K562 (cell line): ENCODE data around the gene IFNA8. TPM values are rescaled to one million over a fixed set of nuclear protein-coding genes. Genes with fewer than 3 reads are reported as not detected.
"Not testable (repeated sequence)": the region's sequence is repeated elsewhere in the genome, so short reads cannot be mapped to it uniquely, and the experiment has no call there.

Source experiments
- ATAC-seq: fragments of 200-7000 bp; cut with Tn5 transposase; 3 replicates; pipeline ENCODE4 v1.9.1; 2020; ENCODE audit warnings: moderate library complexity
- BruUV-seq: library from RNA; stranded (reverse); fragments of 400-500 nt; replicated peaks from 2 replicates; lab custom pipeline; 2021; lab: Mats Ljungman, UMichigan
- CTCF ChIA-PET: fragments of 300-600 bp; formaldehyde crosslinking; extraction: SDS; loops from one replicate; lab custom pipeline; 2021; ENCODE audit warnings: low intra/inter-chr PET ratio; lab: Yijun Ruan, JAX
- POLR2A ChIA-PET: fragments of 300-600, 350-650 bp; sonication (Branson Sonifier 250); formaldehyde crosslinking; extraction: SDS; loops from one replicate; lab custom pipeline; 2021; ENCODE audit warnings: antibody characterized with exemption, inconsistent platforms; lab: Yijun Ruan, JAX
- DNase-seq, 4 experiments: peaks; one replicate each; pipeline versions ENCODE4 v3.0.0 to v3.0.0-alpha.2; 2011 to 2018; ENCODE audit warnings: low spot score in 3 of 4, mixed read lengths in 3 of 4; ENCODE audit errors: extremely low read depth in 1 of 4
- FAIRE-seq: peaks from 2 replicates; lab custom pipeline; 2011; peaks lifted over from hg19 to GRCh38; lab: Jason Lieb, UNC
- H2AFZ ChIP-seq: 2 replicates; pipeline ENCODE4 v1.6.0; 2011; ENCODE audit warnings: low read depth, low read length, control low read depth, inconsistent platforms
- H3K27ac ChIP-seq: fragments of 200-600 bp; 3 replicates; pipeline ENCODE4 v1.8.0; 2011; ENCODE audit warnings: low read depth, mild to moderate bottlenecking, control low read depth, inconsistent platforms, low read length, moderate library complexity, mixed read lengths; ENCODE audit errors: extremely low read depth
- H3K27me3 ChIP-seq, 2 experiments: fragments of 300-600 bp in 1 of 2; 2 replicates in 1 of 2; 3 replicates in 1 of 2; pipeline versions ENCODE4 v1.6.0 to v1.8.0; 2011; ENCODE audit warnings: inconsistent platforms in 2 of 2, low read length in 2 of 2, mild to moderate bottlenecking in 1 of 2, mixed read lengths in 1 of 2, moderate library complexity in 1 of 2; ENCODE audit not compliant: control insufficient read depth in 2 of 2, insufficient read depth in 2 of 2
- H3K36me3 ChIP-seq: fragments of 300-600 bp; 3 replicates; pipeline ENCODE4 v1.8.0; 2011; ENCODE audit warnings: mild to moderate bottlenecking, low read length, inconsistent platforms; ENCODE audit not compliant: control insufficient read depth, insufficient read depth
- H3K4me1 ChIP-seq, 2 experiments: fragments of 200-600 bp in 1 of 2; replicated peaks in 1 of 2; 2 replicates in 1 of 2; 3 replicates in 1 of 2; pipeline versions ENCODE4 v1.5.1 to v1.8.0; 2011; ENCODE audit warnings: inconsistent platforms in 2 of 2, low read length in 2 of 2, mild to moderate bottlenecking in 1 of 2, mixed read lengths in 1 of 2, moderate library complexity in 1 of 2; ENCODE audit not compliant: control insufficient read depth in 2 of 2, insufficient read depth in 2 of 2
- H3K4me2 ChIP-seq: 2 replicates; pipeline ENCODE4 v1.6.1; 2011; ENCODE audit warnings: low read length, control low read depth, inconsistent platforms, mixed read lengths; ENCODE audit not compliant: insufficient read depth
- H3K4me3 ChIP-seq: fragments of 200-600 bp; sonication (generic), shearing (Covaris generic); 2 replicates; pipeline ENCODE4 v1.5.1; 2016; ENCODE audit warnings: control low read depth, inconsistent platforms
- H3K79me2 ChIP-seq: fragments of 200-600 bp; 3 replicates; pipeline ENCODE4 v1.8.0; 2011; ENCODE audit warnings: low read length, inconsistent platforms; ENCODE audit not compliant: control insufficient read depth, insufficient read depth
- H3K9ac ChIP-seq, 2 experiments: 2 replicates each; pipeline versions ENCODE4 v1.6.0 to v1.6.1; 2011; ENCODE audit warnings: low read depth in 2 of 2, low read length in 2 of 2, control low read depth in 1 of 2, inconsistent platforms in 1 of 2, mild to moderate bottlenecking in 1 of 2, mixed read lengths in 1 of 2; ENCODE audit not compliant: insufficient read depth in 1 of 2
- H3K9me1 ChIP-seq: one replicate; pipeline ENCODE4 v1.6.0; 2011; ENCODE audit warnings: inconsistent platforms, mild to moderate bottlenecking, low read length, moderate library complexity; ENCODE audit not compliant: control insufficient read depth, insufficient read depth
- H3K9me3 ChIP-seq: replicated peaks from 2 replicates; pipeline ENCODE4 v1.5.1; 2011; ENCODE audit warnings: low read depth, low read length, inconsistent platforms; ENCODE audit not compliant: control insufficient read depth, insufficient read depth
- H4K20me1 ChIP-seq: replicated peaks from 2 replicates; pipeline ENCODE4 v1.6.1; 2011; ENCODE audit warnings: low read length, inconsistent platforms, mixed read lengths; ENCODE audit not compliant: control insufficient read depth, insufficient read depth
- ETV6 ChIP-seq, 3 experiments: fragments of 150-350 bp in 1 of 3; sonication (generic) in 1 of 3; formaldehyde crosslinking in 1 of 3; IDR thresholded peaks; 2 replicates each; pipeline versions ENCODE4 v1.6.1 to v1.8.0; 2014 to 2022; ENCODE audit warnings: borderline replicate concordance in 2 of 3, low read depth in 2 of 3, antibody characterized with exemption in 1 of 3, low read length in 1 of 3, mild to moderate bottlenecking in 1 of 3, missing genetic modification reagents in 1 of 3
- GATAD2B ChIP-seq: fragments of 450-650 bp; IDR thresholded peaks from 2 replicates; pipeline ENCODE4 v1.6.1; 2017; ENCODE audit warnings: mild to moderate bottlenecking, borderline replicate concordance
- HNRNPL ChIP-seq: fragments of 200-400 bp; formaldehyde crosslinking; IDR thresholded peaks from 2 replicates; pipeline ENCODE4 v1.6.1; 2017; ENCODE audit warnings: low read depth, mild to moderate bottlenecking, low read length
- NR3C1 ChIP-seq: sonication (generic); formaldehyde crosslinking; IDR thresholded peaks from 2 replicates; pipeline ENCODE4 v1.8.1; 2022; ENCODE audit warnings: missing genetic modification reagents
- POLR3A ChIP-seq: IDR thresholded peaks from 2 replicates; pipeline ENCODE4 v1.6.1; 2011; ENCODE audit warnings: borderline replicate concordance, mild to moderate bottlenecking, moderate library complexity; ENCODE audit not compliant: insufficient read length, insufficient read depth; ENCODE audit errors: extremely low read depth
- PREB ChIP-seq: sonication (generic); formaldehyde crosslinking; IDR thresholded peaks from 2 replicates; pipeline ENCODE4 v1.8.1; 2023; ENCODE audit warnings: mild to moderate bottlenecking, missing genetic modification reagents
- SIX5 ChIP-seq, 2 experiments: IDR thresholded peaks; 2 replicates each; pipeline ENCODE4 v1.6.1; 2011; ENCODE audit warnings: low read length in 2 of 2, borderline replicate concordance in 1 of 2, low read depth in 1 of 2, mild to moderate bottlenecking in 1 of 2, moderate library complexity in 1 of 2; ENCODE audit not compliant: insufficient read depth in 1 of 2
- WGBS: fragments of 100-300 bp; shearing (Covaris generic); methylation state at CpG from one replicate; pipeline ENCODE4 v1.1.6; 2016; ENCODE audit warnings: low coverage, mixed read lengths; ENCODE audit not compliant: insufficient coverage; ENCODE audit errors: missing lambda C conversion rate; 5-methylcytosine and 5-hydroxymethylcytosine counted together
- in situ Hi-C: fragments of 300-500 bp; cut with MboI; formaldehyde crosslinking; loops from 4 replicates; pipeline ENCODE4 v1.15.0; 2018; ENCODE audit warnings: inconsistent platforms, mixed read lengths
- intact Hi-C: fragments of 100-400 bp; cut with micrococcal nuclease; formaldehyde crosslinking; loops from 2 replicates; pipeline ENCODE4 v1.14.2; 2022
- polyA plus RNA-seq, 8 experiments: library from polyadenylated mRNA; depleted of rRNA in 4 of 8; stranded (reverse) in 5 of 8; unstranded in 3 of 8; fragments of >200 nt; fragmentation: Nextera tagmentation in 2 of 8; fragmentation: Illumina TruSeq in 1 of 8; extraction: Ambion mirVana in 2 of 8; extraction: Trizol in 1 of 8; gene quantifications; 2 replicates each; pipeline versions ENCODE4 v1.2.1 to v1.2.3, GENCODE V29; 2011 to 2014; ENCODE audit warnings: inconsistent platforms in 1 of 8, missing spikeins in 1 of 8
- total RNA-seq, 7 experiments: library from RNA; depleted of rRNA in 6 of 7; stranded (reverse); fragments of >200 nt in 6 of 7; fragmentation: Illumina TruSeq in 2 of 7; extraction: Trizol in 2 of 7; gene quantifications; 2 replicates each; pipeline versions ENCODE4 v1.2.1 to v1.2.3, GENCODE V29; 2011 to 2021; ENCODE audit warnings: low replicate concordance in 1 of 7
- TF ChIP-seq, protein P1 (sequence below): fragments of 450-650 bp; conservative IDR thresholded peaks from 2 replicates; pipeline ENCODE4 v1.6.1; 2016; ENCODE audit warnings: missing genetic modification characterization, low read depth, mild to moderate bottlenecking, control low read depth, missing compliant biosample characterization
- TF ChIP-seq, protein P2 (sequence below): fragments of 250-450 bp; sonication (Bioruptor Pico); IDR thresholded peaks from 2 replicates; pipeline ENCODE4 v1.5.1; 2021; ENCODE audit warnings: mild to moderate bottlenecking

Gene IFNA8
- total and polyA plus RNA-seq, 9 of the 15 experiments (the other 6 are each of a cell fraction or from before 2014, with no cell fraction given), result not detected

DNA sequence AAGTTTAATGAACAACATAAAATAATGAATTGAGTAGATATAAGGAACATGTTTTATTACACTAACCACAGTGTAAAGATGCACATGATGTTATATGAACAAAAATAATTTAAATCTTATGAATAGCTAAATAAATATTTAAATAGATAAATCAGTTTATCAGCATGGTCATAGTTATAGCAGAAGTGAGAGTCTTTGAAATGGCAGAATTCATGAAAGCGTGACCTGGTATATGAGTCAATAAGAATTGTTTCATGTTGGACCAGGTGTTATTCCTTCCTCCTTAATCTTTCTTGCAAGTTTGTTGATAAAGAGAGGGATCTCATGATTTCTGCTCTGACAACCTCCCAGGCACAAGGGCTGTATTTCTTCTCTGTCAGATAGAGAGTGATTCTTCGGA is 41.7 kb upstream of the IFNA8 start:
- H3K27ac ChIP-seq, ATAC-seq, CTCF ChIA-PET, H3K9me3 ChIP-seq, H2AFZ ChIP-seq, POLR2A ChIA-PET, in situ Hi-C loops, H3K79me2 ChIP-seq, H3K27me3 ChIP-seq, H3K4me3 ChIP-seq, H3K4me2 ChIP-seq, H3K36me3 ChIP-seq, DNase-seq, FAIRE-seq, H3K4me1 ChIP-seq, intact Hi-C loops, H3K9me1 ChIP-seq, BruUV-seq, H3K9ac ChIP-seq, H4K20me1 ChIP-seq: not testable (repeated sequence)
- no CpG with 5 or more reads among the region's 2 CpGs for WGBS

DNA sequence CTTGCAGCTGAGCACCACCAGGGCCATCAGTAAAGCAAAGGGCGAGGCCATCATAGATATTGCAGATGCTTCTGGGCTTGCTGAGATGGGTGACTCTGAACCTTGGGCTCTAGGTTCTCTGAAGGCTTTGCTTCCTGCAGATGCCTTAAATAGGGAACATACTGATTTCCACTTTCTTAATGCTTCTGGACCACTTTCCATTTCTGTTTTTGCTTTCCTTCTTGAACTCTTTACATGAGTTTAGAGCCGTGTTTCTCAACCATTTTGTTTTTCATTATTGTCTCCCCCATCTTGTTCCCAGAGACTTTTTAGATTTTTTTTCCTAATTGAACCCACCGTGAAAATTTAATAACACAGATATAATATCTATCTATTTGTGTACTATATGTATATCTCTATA is 41.0 kb upstream of the IFNA8 start, which contains the start of gene IFNA13:
Gene IFNA13, minus strand, starts transcription at position 101 of the 400 bp plus-strand sequence. Its CDS starts 47 bp downstream, at position 54.
- FAIRE-seq, result no peak
- no TSS peak for BruUV-seq
- H3K27ac ChIP-seq, result no peak within 1 kb of the TSS
- no peaks in the 10 kb centered on the region for H3K36me3 ChIP-seq
- TF ChIP-seq ETV6 (IDR thresholded peaks at IDR 0.05; ENCODE audit: borderline replicate concordance in 1 of 2, low read depth in 2 of 2, low read length in 1 of 2) (no peak), ETV6 (CRISPR knock-in tag; IDR thresholded peaks at IDR 0.05; ENCODE audit: borderline replicate concordance) (no peak), GATAD2B (no peak), SIX5 (IDR thresholded peaks at IDR 0.05; ENCODE audit: borderline replicate concordance in 1 of 2, insufficient read depth in 1 of 2, low read depth in 1 of 2, low read length in 2 of 2) (no peak), POLR3A (no peak), PREB (CRISPR knock-in tag) (no peak), NR3C1 (CRISPR knock-in tag) (no peak), HNRNPL (no peak)
- TF ChIP-seq, protein P1, sequence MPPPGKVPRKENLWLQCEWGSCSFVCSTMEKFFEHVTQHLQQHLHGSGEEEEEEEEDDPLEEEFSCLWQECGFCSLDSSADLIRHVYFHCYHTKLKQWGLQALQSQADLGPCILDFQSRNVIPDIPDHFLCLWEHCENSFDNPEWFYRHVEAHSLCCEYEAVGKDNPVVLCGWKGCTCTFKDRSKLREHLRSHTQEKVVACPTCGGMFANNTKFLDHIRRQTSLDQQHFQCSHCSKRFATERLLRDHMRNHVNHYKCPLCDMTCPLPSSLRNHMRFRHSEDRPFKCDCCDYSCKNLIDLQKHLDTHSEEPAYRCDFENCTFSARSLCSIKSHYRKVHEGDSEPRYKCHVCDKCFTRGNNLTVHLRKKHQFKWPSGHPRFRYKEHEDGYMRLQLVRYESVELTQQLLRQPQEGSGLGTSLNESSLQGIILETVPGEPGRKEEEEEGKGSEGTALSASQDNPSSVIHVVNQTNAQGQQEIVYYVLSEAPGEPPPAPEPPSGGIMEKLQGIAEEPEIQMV (tag), result no peak
- TF ChIP-seq, protein P2, sequence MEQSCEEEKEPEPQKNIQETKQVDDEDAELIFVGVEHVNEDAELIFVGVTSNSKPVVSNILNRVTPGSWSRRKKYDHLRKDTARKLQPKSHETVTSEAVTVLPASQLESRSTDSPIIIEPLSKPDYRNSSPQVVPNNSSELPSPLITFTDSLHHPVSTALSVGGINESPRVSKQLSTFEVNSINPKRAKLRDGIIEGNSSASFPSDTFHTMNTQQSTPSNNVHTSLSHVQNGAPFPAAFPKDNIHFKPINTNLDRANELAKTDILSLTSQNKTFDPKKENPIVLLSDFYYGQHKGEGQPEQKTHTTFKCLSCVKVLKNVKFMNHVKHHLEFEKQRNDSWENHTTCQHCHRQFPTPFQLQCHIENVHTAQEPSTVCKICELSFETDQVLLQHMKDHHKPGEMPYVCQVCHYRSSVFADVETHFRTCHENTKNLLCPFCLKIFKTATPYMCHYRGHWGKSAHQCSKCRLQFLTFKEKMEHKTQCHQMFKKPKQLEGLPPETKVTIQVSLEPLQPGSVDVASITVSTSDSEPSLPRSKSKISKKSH, result no peak
- TF ChIP-seq, all 486 proteins: peak for 0
- Histone ChIP-seq H3K4me3 (no peak within 1 kb of the TSS), H3K9me1 (no peaks in the 10 kb centered on the region), H3K4me1 (no peaks in the 10 kb centered on the region), H3K9me3 (no peaks in the 10 kb centered on the region), H2AFZ (no peak within 1 kb of the TSS), H3K27me3 (no peaks in the 10 kb centered on the region), H4K20me1 (no peaks in the 10 kb centered on the region), H3K79me2 (no peaks in the 10 kb centered on the region), H3K4me2 (no peak within 1 kb of the TSS), H3K9ac (no peak within 1 kb of the TSS)
- intact Hi-C loops, result no loop called here
- ChIA-PET POLR2A (no interaction called here), CTCF (no interaction called here)
- no peak for DNase-seq
- ATAC-seq, result no peak
- in situ Hi-C loops, result no loop called here
- WGBS, result no CpG with 5 or more reads among the region's 3 CpGs
